HG03565 (cell line): Measurements from ENCODE around the gene FAIM.
"Not testable (repeated sequence)": the region's sequence is repeated elsewhere in the genome, so short reads cannot be mapped to it uniquely, and the experiment has no call there.

Experiments
- ATAC-seq: cut with Tn5 transposase; IDR thresholded peaks from one replicate; pipeline ENCODE4 v1.9.1; 2021; ENCODE audit warnings: mild to moderate bottlenecking, moderate library complexity; ENCODE audit not compliant: unreplicated experiment

FAIM gene

GRCh38 chr3:138608322-138609135, at the start of gene FAIM:
Gene FAIM, plus strand, starts transcription at chr3:138608771. Its CDS starts 10,956 bp downstream, at chr3:138619727.
- peak; percentile 59 for ATAC-seq

- ATAC-seq = no peak
These were observed 49.4 kb upstream of the FAIM start for GRCh38 chr3:138559134-138559533.

GRCh38 chr3:138560501-138560900, 48.1 kb upstream of the FAIM start:
- no peak for ATAC-seq

- ATAC-seq = not testable (repeated sequence)
These were observed 45.7 kb upstream of the FAIM start for GRCh38 chr3:138562902-138563301.

GRCh38 chr3:138566293-138566692, 42.3 kb upstream of the FAIM start:
- not testable (repeated sequence) for ATAC-seq

- no peak for ATAC-seq
These were observed 41.2 kb upstream of the FAIM start for GRCh38 chr3:138567403-138567802.

- no peak for ATAC-seq
These were observed 39.5 kb upstream of the FAIM start for GRCh38 chr3:138569090-138569489.

- ATAC-seq = not testable (repeated sequence)
These were observed 38.9 kb upstream of the FAIM start for GRCh38 chr3:138569624-138570023.

GRCh38 chr3:138573138-138573537, 35.4 kb upstream of the FAIM start:
- ATAC-seq = no peak

GRCh38 chr3:138578141-138578540, 30.4 kb upstream of the FAIM start:
- ATAC-seq = peak; percentile 85

GRCh38 chr3:138578961-138579574, 29.5 kb upstream of the FAIM start:
- no peak for ATAC-seq

- no peak for ATAC-seq
These were observed 21.2 kb upstream of the FAIM start for GRCh38 chr3:138587374-138587773.

- ATAC-seq = no peak
These were observed 20.1 kb upstream of the FAIM start for GRCh38 chr3:138588445-138588844.

GRCh38 chr3:138591392-138591791, 17.2 kb upstream of the FAIM start:
- ATAC-seq = no peak

GRCh38 chr3:138593488-138594149, 15.0 kb upstream of the FAIM start:
- ATAC-seq = no peak

GRCh38 chr3:138594150-138594934, 14.2 kb upstream of the FAIM start, which contains the start of gene CEP70:
Gene CEP70, minus strand, starts transcription at chr3:138594260. Its CDS starts 21,333 bp downstream, at chr3:138572927.
- ATAC-seq = peak; percentile 78

- ATAC-seq = no peak
These were observed 13.5 kb upstream of the FAIM start for GRCh38 chr3:138594935-138595610.

- not testable (repeated sequence) for ATAC-seq
These were observed 11.2 kb upstream of the FAIM start for GRCh38 chr3:138597186-138597976.

GRCh38 chr3:138598534-138598933, 10.0 kb upstream of the FAIM start:
- ATAC-seq = no peak
